8988T (cell line): ENCODE measurements around the gene RSKR.
A peak's percentile ranks its signal among the peaks of the same experiment; 100 is the strongest.
"Not testable (repeated sequence)": the region's sequence is repeated elsewhere in the genome, so short reads cannot be mapped to it uniquely, and the experiment has no call there.

ENCODE experiments used
- DNase-seq: peaks from one replicate; pipeline ENCODE4 v3.0.0; 2011

The RSKR gene

DNA sequence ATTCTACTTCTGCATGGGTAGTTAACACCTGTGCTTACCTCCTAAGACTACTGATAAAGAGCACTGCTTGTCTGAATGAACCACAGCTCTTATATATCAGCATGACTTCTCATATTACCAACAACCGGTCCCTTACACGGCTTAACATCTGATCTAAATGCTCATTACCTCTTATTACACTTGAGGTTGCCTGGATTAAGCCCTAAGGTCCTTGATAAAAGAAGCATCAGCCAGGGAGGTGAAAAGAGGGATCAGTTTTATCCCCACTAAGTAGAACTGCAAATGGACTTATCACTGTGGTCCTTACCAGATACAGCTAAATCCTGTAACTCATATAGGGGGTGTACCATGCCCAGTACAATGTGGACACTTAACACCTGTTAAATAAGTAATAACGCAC lies 8.2 kb upstream of the RSKR start:
- no peak for DNase-seq

DNA sequence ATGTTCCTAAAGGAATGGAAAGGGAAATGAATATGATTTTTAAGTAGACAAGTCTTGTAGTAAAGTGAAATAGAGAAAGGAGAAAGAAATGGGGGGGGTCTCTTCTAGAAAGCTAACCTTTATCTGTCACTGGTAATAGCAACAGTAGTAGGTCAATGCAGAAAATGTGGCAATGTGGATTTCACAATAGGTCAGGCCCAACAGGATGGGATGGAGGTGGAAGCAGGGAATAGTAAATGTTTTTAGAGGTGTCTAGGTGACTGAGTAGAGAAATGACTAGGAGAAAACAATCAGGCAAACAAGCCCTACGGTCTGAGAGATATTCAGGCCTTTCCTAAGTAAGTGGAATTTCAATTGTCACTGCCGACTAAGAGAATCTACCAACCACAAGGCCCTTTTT lies 6.0 kb upstream of the RSKR start:
- DNase-seq: no peak

DNA sequence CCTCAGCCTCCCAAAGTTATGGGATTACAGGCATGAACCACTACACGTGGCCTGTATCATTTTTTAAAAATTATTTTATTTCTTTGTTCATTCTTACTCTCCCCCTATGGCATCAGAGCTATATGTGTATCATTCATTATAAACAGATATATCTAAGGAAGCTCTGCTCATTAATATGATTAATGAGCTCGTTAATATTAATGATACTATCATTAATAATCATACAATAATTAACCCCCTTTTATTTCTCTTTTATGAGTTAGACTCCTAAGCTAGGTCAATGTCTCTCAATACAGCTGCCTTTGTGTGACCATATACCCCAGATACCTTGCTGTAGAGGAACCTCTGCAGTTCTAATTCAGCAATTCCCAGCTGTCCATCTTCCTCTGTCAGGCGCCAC lies 4.5 kb upstream of the RSKR start:
- DNase-seq: no peak

DNA sequence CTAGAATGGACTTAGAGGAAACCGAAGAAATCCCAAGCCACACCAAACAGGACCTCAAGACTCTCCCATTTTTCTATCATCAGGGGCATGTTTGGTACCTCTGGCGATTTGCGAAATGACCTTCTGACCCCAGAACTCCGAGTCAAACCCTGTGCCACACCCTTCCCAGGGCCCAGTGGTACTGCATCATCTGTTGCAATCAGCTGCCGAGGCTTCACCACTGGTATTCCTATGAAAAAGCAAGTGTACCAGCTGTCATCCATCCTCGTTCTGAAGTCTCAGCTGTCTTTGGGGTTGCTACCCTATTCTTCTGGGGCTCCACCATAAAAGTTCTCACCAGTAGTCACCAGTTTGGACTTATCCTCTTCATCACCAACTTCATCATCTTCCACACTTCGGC lies 2.3 kb upstream of the RSKR start:
- no peak for DNase-seq

DNA sequence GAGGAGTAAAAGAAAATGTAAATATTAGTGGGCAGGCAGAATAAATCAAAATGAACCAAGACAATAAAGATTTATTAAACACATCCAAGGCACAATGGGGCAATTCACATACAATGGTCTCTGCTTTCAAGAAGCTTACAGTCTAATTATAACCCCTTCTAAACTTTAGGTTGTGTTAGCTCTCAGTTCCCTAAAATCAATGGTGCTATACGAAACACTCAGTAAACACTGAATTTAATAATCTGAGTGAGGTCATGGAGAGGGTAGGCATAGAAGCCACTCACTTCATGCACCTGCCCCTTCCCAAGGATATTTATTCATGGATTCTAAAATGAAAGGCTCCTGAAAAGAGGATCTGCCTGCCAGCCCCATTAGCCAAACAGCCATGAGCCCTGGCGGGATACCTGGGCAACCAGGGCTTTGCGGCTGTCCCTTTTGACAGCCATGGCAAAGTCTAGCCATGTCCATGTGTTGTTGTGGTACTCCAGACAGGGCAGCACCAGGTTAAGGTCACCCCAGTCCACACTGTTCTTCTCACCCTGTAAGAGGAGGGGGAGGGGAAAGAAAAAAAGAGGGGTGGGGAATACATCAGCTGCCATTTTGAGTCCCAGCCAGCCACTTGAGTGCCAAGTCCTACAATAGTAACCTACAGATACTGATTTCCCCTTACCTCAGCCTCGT lies 1.4 kb upstream of the RSKR start:
- DNase-seq: no peak

DNA sequence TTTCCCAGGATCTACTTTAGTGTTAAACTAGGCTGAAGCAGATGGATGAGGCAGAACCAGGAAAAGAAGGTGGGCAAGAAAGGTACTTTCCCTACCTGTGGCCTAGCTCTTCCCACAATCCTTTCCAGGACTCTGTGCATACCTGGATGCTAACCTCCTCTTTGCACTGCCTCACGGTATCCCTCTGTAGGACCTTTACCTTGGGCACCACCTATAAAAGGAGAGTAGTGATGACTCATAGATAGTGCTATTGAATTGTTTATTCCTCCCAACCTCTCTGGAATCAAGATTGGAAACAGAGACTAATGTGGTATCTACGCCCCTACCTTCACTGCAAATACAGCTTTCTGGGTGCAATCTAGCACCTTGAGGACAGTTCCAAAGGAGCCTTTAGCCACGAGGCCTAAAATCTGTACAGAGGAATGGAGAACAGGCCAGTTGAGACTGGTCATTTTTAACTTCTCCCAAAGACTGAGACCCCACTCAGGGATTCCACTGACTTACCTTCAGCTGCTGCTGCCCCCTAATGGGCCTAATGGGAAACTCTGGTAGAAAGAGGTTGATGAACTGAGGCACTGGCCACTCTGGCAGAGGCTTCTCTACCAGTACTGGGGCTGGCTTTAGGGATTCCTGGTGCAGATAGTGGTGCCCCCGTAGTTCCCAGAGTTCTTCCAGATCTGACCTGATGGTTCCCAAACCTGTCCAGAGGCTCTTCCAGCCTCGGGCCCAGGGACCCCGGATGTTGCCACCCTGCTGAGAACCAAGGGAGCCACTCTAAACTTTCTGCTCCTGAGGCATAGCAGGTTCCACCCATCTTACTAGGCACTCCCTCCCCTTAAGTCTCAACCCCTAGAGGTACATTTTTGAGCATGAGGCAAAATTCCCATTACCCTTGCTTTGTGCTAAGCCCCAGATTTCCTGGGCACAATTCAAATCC lies 781 bp downstream of the RSKR start:
- peak; percentile 67 for DNase-seq

DNA sequence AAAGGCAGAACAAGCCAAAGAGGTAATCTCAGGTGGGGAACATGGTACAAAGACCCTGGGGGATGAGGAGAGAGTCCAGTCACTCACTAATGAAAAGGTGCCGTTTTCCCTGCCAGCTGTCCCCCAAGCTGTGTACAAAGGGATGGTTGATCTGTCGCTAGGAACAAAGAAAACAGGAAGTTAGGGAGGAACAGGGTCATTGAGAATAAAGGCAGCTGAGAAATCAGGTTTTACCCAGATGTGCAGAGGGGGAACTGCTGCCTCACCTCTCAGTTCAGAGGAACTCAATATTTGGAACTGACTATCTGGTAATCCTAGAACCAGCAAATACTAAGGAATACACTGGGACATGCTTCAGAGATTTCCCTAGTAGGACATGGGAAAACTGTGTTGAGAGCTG lies 1.5 kb downstream of the RSKR start:
- DNase-seq: no peak

DNA sequence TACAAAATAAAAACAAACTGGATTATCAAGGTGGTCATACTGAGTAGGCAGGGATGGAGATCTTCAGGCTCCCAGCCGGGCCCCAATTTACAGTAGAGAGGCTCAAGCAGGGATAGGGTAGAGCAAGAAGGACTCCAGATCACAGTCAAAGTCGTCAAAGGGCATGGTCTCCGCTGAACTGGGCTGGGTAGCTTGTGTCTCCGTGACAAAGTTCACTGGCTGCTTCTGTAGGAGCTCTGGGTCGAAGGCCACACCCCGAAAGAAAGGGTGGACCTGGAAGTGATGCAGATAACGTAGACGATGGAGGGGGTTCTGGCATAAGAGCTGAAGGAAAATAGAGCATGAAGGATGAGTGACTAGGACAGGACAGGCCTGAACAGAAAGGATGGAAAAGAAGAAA lies 3.6 kb downstream of the RSKR start:
- no peak for DNase-seq

DNA sequence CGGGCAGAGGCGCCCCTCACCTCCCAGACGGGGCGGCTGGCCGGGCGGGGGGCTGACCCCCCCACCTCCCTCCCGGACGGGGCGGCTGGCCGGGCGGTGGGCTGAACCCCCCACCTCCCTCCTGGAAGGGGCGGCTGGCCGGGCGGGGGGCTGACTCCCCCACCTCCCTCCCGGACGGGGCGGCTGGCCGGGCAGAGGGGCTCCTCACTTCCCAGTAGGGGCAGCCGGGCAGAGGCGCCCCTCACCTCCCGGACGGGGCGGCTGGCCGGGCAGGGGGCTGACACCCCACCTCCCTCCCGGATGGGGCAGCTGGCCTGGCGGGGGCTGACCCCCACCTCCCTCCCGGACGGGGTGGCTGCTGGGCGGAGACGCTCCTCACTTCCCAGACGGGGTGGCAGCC lies 10.0 kb downstream of the RSKR start:
- DNase-seq: not testable (repeated sequence)

DNA sequence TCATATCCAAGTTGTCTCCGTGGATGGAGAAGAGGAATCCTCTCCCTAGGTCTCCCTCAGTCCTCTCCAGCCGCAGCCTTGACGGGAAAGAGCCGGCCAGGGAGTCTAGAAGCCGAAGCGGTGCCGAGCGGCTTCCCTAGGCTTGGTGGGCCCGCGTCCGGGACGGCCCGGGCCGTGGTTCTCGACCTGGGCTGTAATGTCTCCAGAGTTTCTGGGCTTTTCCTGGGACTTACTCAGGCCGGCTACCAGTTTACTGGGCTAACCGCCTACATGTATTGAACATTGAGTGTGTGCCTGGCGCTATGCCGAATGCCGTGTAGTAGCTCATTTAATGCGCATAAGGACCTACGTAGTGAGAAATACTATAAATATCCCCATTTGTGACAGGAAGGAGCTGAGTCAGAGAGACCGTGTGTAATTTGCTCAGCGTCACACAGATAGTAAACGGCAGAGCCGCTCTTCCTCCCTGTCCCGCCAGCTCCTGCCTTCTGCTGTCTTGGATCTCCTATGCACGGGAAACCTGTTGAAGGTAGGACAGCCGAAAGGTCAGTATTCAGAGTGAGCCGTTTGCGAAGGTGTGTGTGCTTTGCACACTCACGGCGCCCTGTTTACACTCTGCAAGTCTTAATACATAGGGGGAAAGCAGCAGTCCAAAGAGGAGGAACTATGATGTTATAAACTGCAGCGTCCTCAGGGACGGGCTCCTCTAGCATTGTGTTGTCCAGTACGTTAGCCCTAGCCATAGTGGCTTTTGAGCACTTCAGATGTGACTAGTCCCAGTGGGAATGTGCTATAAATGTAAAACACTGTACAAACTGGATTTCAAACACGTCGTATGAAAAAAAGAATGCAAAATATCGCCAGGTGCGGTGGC lies 14.4 kb downstream of the RSKR start:
- DNase-seq: peak; percentile 62

DNA sequence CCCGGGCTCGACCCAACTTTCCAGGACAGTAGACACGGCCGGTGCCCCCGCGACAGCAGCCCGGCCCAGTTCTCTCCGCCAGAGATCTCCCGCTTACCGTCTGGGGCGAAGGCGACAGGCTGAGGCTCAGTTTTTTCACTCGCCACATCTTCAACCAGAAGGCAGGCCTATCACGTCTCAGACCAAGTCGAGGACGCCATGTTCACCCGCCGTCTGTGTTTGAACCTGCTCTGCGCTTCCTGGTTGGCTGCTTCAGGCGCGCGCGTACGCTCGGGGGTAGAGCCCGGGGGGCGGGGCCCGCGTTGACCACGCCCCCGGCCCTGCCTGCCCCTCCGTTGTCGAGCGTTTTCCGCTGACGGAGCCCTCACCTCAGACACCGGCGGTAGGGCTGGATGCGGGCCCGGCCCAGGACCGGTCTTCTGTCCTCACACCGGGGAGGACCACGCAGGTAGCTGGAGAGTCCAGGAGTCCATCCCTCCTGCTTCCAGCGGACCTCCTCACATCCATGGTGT lies 15.1 kb downstream of the RSKR start, which contains the start of gene SPAG5:
TSS of gene SPAG5 (minus strand) at position 227 of the 512 bp plus-strand sequence. CDS start at position 148, 79 bp downstream.
- DNase-seq: peak; percentile 98

DNA sequence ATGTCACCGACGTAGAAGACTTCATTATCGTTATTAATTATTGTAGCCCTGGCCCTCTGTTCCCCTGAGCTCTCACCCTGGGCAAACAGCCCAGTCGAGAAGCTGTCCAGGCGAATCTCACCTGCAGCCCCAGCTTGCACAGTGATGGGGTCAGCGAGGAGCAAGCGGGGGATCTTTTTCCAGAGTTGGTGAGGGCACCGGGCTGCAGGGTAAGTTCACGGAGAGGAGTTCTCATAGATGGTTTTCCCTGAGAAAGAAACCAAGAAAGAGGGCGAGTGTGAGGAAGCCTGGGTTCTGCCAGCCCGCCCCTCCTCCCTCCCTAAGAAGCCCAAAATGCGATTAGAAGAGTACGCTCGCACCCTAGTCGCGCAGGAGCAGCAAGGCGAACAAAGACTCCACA lies 15.6 kb downstream of the RSKR start:
- DNase-seq: no peak

DNA sequence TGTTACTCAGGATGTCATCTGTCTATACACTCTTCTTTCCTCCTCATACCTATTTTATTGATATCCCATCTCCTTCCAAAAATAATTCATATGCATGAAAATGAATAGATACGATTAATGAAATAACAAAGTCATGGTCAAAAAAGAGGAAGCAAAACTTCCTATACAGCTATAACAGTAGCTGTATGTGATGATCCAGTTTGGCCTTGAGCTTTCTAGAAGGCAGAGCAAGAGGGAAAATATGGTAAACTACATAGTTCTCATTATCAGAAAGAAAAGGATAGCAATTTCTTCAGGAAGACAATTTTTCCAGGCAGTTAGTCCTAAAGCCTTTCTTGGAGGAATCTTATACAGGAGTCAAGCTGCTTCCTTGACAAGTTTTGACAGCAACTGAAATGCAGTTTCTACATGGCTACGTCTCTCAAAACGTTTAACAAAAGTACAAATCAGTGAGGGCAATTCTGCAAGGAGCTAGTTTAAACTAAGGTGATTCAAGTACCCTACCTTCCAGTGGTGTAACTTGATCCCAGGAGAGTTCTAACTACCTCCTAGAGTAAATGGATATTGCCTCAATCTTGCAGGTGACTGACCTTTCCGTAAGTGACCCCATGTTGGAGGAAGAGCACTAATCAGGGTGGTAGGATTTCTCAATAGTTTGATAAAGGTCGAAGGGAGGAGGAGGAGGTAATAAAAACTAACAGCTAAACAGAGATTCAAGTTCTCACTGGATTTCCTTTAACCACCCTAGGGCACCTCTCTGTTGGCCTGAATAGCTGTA lies 16.2 kb downstream of the RSKR start:
- DNase-seq: no peak

DNA sequence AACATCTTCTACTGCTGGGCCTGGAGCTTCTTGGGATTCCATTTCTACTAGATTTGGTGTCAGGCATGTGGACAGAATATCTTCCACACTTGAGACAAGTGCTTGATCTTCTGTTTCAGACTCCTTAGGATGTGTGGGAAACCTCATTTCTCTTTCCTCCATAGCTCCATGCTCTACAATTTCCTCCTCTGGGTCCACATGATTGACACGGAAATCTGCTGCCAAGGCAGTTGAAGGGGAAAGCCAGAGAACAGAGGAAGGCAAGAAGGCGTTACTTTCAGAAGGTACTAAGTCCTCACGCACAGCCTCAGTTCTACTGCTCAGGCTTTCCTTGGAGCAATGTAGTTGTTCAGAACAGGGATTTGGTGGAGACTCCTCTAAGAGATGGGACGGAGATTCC lies 21.7 kb downstream of the RSKR start:
- DNase-seq: no peak

DNA sequence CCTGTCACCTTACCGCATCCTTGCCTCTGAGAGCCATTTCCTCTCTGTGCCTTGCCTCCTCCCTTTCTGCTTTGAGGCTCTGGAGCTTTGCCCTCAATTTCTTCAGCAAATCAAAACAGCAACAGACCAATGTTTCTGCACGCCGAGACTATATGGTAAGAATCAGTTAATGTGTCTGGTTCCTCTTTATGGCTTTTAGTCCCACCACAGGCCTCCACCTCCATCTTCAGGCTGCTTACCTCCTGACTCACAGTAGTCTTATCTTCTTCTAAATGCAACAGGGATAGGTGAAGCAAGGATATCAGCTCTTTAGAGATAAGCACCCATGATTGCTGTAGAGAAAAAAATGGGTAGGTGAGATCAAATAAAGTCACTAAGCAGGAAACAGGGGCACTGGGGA lies 28.1 kb downstream of the RSKR start:
- DNase-seq: no peak

DNA sequence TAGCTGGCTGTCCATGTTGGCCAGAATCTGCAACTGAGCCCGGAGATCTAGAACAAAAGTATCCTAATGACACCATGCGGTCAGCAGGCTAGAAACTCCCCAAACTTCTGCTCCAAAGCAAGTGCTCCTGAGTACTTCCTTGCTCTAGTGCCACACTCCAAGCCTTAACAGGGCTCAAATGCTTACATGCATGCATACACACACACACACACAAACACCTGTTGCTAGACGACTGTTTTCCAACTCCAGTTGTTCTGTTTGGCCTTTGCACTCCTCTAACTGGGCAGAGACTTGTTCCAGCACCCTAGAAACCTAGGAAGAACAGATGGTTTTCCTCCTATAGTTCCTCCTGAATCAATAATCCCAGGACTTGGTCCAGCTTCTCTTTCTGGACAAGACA lies 29.6 kb downstream of the RSKR start:
- no peak for DNase-seq

DNA sequence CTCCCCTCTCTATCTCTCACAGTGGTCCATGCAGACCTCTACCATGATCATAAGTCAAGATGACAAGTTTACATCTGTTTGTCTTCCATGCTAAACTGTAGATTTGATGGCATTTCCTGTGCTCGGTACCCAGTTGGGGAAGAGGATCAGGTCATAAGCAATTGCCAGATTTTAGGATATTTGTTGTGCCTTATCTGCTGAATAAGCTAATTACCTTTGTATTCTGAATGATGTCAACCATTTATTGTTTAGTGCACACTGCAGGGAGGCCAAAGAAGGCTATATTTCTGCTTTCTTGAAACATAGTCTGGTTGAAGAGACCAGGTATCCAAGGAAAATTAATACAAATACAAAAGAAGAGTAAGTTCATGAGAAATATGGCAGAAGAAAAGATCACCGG lies 31.5 kb downstream of the RSKR start:
- no peak for DNase-seq

DNA sequence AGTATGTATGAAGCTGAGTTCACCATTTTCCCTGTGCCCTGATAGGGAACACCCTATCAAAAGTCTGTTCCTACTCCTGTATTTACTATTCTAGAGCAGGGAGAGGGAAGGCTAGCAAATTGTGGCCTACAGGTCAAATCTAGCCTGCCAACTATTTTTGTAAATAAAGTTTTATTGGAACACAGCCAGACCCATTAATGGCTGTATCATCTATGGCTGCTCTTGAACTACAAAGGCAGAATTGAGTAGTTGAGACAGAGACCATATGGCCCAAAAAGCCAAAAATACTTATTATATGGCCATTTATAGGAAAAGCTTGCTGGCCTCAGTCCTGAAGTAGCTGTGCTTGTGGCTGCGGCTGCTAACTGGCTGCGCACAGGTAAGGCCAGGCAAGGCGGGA lies 33.0 kb downstream of the RSKR start:
- no peak for DNase-seq

DNA sequence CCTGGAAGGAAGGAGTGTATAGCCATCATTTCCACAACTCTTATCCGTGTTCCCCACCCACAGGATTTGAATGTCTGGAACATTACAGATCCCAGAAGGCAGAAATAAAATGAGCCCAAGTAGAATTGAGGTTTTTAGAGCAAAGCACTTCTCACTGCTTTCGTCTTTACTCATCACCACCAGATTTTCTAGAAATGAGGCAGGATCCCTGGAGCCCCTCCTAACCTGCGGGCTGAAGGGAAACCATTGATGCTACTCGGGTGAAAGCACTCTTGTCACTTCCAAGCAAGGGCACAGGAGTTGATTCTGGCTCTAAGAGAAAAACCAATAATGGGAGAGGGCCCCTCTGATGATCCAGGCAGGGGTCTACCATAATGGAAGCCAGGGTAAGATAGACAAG lies 34.5 kb downstream of the RSKR start:
- DNase-seq: no peak

DNA sequence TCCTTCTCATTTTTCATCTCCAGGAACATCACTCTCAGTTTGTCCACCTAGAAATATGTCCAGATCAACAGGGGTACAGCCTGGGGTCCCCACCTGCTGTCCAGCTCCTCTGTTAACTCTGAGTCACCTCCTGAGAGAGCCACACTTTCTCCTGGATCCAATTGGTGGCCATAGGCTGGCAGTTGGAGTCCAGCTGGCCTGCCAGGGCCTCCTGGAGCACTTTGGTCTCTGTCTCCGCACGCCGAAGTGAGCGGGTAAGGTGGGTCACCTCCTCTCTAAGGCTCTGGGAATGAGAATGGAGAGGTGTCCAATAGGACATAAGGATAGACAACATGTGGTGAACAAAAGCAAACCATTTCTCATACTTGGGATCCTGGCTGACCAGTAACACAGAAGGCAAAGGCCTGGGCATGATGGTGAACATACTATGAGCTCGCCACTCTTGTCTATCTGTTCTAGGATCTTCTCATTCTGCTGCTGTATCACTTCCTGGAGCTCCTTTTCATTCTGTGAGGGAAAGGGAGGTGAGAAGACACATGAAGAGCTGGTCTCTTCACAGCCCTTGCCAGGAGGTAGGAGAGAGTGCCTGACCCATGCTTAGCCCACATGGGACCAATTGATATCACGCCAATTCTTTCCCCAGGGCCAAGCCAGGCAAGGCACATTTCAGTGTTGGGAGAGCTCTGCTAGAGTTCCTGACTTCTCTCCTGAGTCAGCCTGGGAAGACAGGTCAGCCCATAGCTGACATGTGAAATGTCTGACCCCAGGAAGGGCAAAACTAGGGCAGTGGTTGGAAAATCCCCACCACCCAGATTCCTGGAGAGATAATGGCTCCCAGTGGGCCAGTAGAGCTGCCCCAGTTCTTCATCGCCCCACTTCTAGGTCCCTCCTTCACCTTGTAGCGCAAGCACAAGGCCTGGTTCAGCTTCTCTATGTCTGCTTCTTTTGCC lies 35.5 kb downstream of the RSKR start:
- no peak for DNase-seq

DNA sequence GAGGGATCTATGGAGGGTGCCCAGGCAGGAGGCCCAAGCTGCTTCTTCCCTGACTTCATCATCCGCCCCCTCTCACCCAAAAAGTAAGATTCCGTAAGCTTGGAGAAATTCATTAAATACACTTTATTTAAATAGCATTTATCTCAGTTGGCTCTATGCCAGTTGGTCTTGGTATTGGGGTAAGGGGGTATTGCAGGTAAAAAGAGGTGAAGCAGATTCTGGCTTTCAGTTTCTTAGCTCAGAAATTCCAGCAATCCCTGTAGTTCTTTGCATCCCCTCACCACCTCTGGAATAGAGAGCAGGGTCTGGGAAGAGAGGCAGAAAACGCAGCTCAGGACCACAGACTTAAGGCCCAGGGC lies 36.5 kb downstream of the RSKR start:
- DNase-seq: no peak
